ENCODE measurements around the gene ZNF143. TPM values are rescaled to one million over a fixed set of nuclear protein-coding genes. Genes with fewer than 3 reads are reported as not detected.

Gene ZNF143
- total RNA-seq, 1 experiment from 2014 or later: 29.2 TPM

DNA sequence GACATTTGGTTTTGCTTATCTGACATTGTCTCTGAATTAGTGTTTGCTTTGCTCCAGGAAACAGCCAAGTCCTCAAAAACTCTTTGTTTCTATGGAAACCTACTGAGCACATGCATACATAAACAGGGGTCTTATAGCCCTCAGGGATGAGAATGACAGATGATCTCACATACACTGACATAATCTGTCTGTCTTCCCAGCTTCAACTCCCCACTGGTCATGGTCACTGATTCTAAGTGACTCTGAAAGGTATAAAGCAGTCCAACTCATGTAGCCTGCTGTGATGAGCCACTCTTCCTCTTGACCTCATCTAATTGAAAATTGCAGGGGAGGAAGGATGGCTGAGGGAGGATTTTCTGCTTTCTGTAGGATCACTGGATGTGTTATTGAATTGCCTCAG, 12.6 kb downstream of the ZNF143 start:
- peaks cover 25 to 50% (median 37%) of the 10 kb centered on the region in 3 experiments; a peak in 6 of 7 replicates for H3K36me3 Mint-ChIP-seq (ENCODE audit: insufficient read depth in 1 of 3, low read depth in 3 of 3)
- H4K91ac ChIP-seq (ENCODE audit: insufficient read length, low read depth, low read length): no peak overlapping the region
- H3K79me1 ChIP-seq (ENCODE audit: insufficient read depth, low read depth, low read length, poor library complexity, severe bottlenecking): peaks cover 6% of the 10 kb centered on the region
- no peaks in the 10 kb centered on the region for H3K4me1 ChIP-seq (ENCODE audit: insufficient read depth, low read length)
- H4K8ac ChIP-seq (replicated peaks; ENCODE audit: insufficient read length, low read depth, low read length): no peak overlapping the region
- no peak overlapping the region for H2BK12ac ChIP-seq (ENCODE audit: insufficient read length, low read depth, low read length)
- H2BK120ac ChIP-seq (ENCODE audit: low read depth, low read length, poor library complexity, severe bottlenecking): no peak overlapping the region
- TF ChIP-seq, protein P1, sequence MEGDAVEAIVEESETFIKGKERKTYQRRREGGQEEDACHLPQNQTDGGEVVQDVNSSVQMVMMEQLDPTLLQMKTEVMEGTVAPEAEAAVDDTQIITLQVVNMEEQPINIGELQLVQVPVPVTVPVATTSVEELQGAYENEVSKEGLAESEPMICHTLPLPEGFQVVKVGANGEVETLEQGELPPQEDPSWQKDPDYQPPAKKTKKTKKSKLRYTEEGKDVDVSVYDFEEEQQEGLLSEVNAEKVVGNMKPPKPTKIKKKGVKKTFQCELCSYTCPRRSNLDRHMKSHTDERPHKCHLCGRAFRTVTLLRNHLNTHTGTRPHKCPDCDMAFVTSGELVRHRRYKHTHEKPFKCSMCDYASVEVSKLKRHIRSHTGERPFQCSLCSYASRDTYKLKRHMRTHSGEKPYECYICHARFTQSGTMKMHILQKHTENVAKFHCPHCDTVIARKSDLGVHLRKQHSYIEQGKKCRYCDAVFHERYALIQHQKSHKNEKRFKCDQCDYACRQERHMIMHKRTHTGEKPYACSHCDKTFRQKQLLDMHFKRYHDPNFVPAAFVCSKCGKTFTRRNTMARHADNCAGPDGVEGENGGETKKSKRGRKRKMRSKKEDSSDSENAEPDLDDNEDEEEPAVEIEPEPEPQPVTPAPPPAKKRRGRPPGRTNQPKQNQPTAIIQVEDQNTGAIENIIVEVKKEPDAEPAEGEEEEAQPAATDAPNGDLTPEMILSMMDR (conservative IDR thresholded peaks at IDR 0.05): no peak
- H3K56ac ChIP-seq (ENCODE audit: insufficient read length, low read depth, low read length): no peak overlapping the region
- no peaks in the 10 kb centered on the region for H3K4me1 Mint-ChIP-seq
- H3K4ac ChIP-seq (ENCODE audit: low read depth, low read length): no peak overlapping the region
- no peaks in the 10 kb centered on the region for H3K9me3 Mint-ChIP-seq
- H2AFZ ChIP-seq (ENCODE audit: low read length): no peak overlapping the region
- no peak overlapping the region for H4K5ac ChIP-seq (ENCODE audit: insufficient read length, low read depth, low read length)
- no peak overlapping the region for H3K4me2 ChIP-seq (ENCODE audit: insufficient read depth, insufficient read length, low read length)
- H3K27ac ChIP-seq (ENCODE audit: insufficient read length, low read depth, low read length): no peak overlapping the region
- no peak overlapping the region for H2BK20ac ChIP-seq (ENCODE audit: low read depth, low read length, poor library complexity, severe bottlenecking)
- H4K20me1 ChIP-seq (ENCODE audit: control insufficient read depth, insufficient read depth, insufficient read length): no peaks in the 10 kb centered on the region
- no peak overlapping the region for H3T11ph ChIP-seq (ENCODE audit: low read length)
- H3K27me3 Mint-ChIP-seq (ENCODE audit: low read depth): no peaks in the 10 kb centered on the region
- H2BK5ac ChIP-seq (ENCODE audit: insufficient read length, low read length): no peak overlapping the region
- no peak overlapping the region for H2AK5ac ChIP-seq (ENCODE audit: insufficient read length, low read length)
- H3K18ac ChIP-seq (ENCODE audit: insufficient read length, low read depth, low read length): no peak overlapping the region
- H3K9me3 ChIP-seq (ENCODE audit: control insufficient read depth, low read depth, low read length): no peaks in the 10 kb centered on the region
- DNase-seq: no peak
- H3K4me3 Mint-ChIP-seq: no peak overlapping the region
- no peak overlapping the region for H3K9ac ChIP-seq (ENCODE audit: extremely low read depth, insufficient read length, low read length)
- no peak overlapping the region for H2BK15ac ChIP-seq (ENCODE audit: low read depth, low read length)
- no peaks in the 10 kb centered on the region for H3K27me3 ChIP-seq (ENCODE audit: insufficient read depth, low read length)
- H3K79me2 ChIP-seq (ENCODE audit: insufficient read depth, low read length): peaks cover 4% of the 10 kb centered on the region; the same call in 1 of the 2 replicates
- no peak overlapping the region for H3K14ac ChIP-seq (ENCODE audit: insufficient read depth, low read length)
- no peak overlapping the region for H3K27ac Mint-ChIP-seq
- no peaks in the 10 kb centered on the region for H3K23me2 ChIP-seq (ENCODE audit: insufficient read length, low read depth, low read length, poor library complexity, severe bottlenecking)
- H3K23ac ChIP-seq (ENCODE audit: insufficient read length, low read depth, low read length): no peak overlapping the region

Data from H9 (cell line).